HEK293 (cell line): Measurements from ENCODE around the gene USP19.

ENCODE experiments used
- CTCF ChIA-PET: fragments of 350-600 bp; formaldehyde crosslinking; extraction: SDS; loops from one replicate; lab custom pipeline; 2021; ENCODE audit warnings: antibody characterized with exemption; lab: Yijun Ruan, JAX
- POLR2A ChIA-PET: fragments of 300-600 bp; formaldehyde crosslinking; extraction: SDS; loops from one replicate; lab custom pipeline; 2020; ENCODE audit warnings: antibody characterized with exemption, inconsistent platforms; lab: Yijun Ruan, JAX
- H3K27ac ChIP-seq: fragments of 200-500 bp; sonication (Bioruptor generic); 2 replicates; pipeline ENCODE4 v1.5.1; 2014; ENCODE audit warnings: low read depth, low read length, control low read depth, inconsistent platforms; ENCODE audit errors: extremely low read depth
- H3K36me3 ChIP-seq, 2 experiments: fragments of 200-500 bp in 1 of 2; sonication (Bioruptor generic) in 1 of 2; 1 replicate in 1 of 2; 2 replicates in 1 of 2; pipeline ENCODE4 v1.5.1; 2014 to 2017; ENCODE audit warnings: inconsistent platforms in 2 of 2, low read length in 2 of 2; ENCODE audit not compliant: control insufficient read depth in 2 of 2, insufficient read depth in 1 of 2
- H3K4me1 ChIP-seq: fragments of 200-500 bp; sonication (Bioruptor generic); 2 replicates; pipeline ENCODE4 v1.5.1; 2014; ENCODE audit warnings: mild to moderate bottlenecking, low read length, inconsistent platforms; ENCODE audit not compliant: control insufficient read depth, insufficient read depth
- H3K4me3 ChIP-seq: 2 replicates; pipeline ENCODE4 v1.5.1; 2011; ENCODE audit warnings: low read depth, mild to moderate bottlenecking, control low read depth, low read length, moderate library complexity
- H3K9me3 ChIP-seq: fragments of 200-500 bp; sonication (Bioruptor generic); 2 replicates; pipeline ENCODE4 v1.5.1; 2014; ENCODE audit warnings: low read depth, low read length, inconsistent platforms; ENCODE audit not compliant: control insufficient read depth, insufficient read depth
- GLIS2 ChIP-seq: fragments of 450-650 bp; formaldehyde crosslinking; IDR thresholded peaks from 2 replicates; pipeline ENCODE4 v1.5.1; 2016; ENCODE audit warnings: missing biosample characterization, missing genetic modification characterization
- MEIS1 ChIP-seq: sonication (generic); formaldehyde crosslinking; IDR thresholded peaks from 2 replicates; pipeline ENCODE4 v1.8.1; 2022; ENCODE audit warnings: missing genetic modification reagents, mild to moderate bottlenecking, borderline replicate concordance
- ZBTB48 ChIP-seq: fragments of 450-650 bp; formaldehyde crosslinking; IDR thresholded peaks from 2 replicates; pipeline ENCODE4 v1.5.1; 2016; ENCODE audit warnings: missing biosample characterization, missing genetic modification characterization
- ZBTB7A ChIP-seq: fragments of 450-650 bp; formaldehyde crosslinking; IDR thresholded peaks from 2 replicates; pipeline ENCODE4 v1.5.1; 2016; ENCODE audit warnings: low read depth, missing biosample characterization, missing genetic modification characterization
- ZFHX2 ChIP-seq: fragments of 450-650 bp; formaldehyde crosslinking; conservative IDR thresholded peaks from 2 replicates; pipeline ENCODE4 v1.5.1; 2016; ENCODE audit warnings: missing biosample characterization, missing genetic modification characterization
- ZNF155 ChIP-seq: fragments of 450-650 bp; formaldehyde crosslinking; IDR thresholded peaks from 2 replicates; pipeline ENCODE4 v1.5.1; 2016; ENCODE audit warnings: missing biosample characterization, missing genetic modification characterization
- ZNF175 ChIP-seq: fragments of 450-650 bp; formaldehyde crosslinking; IDR thresholded peaks from 2 replicates; pipeline ENCODE4 v1.5.1; 2016; ENCODE audit warnings: missing biosample characterization, missing genetic modification characterization
- ZNF24 ChIP-seq: fragments of 450-650 bp; formaldehyde crosslinking; IDR thresholded peaks from 2 replicates; pipeline ENCODE4 v1.5.1; 2016; ENCODE audit warnings: missing biosample characterization, missing genetic modification characterization
- ZNF423 ChIP-seq: fragments of 450-650 bp; formaldehyde crosslinking; IDR thresholded peaks from 2 replicates; pipeline ENCODE4 v1.5.1; 2016; ENCODE audit warnings: missing biosample characterization, missing genetic modification characterization
- ZNF514 ChIP-seq: fragments of 450-650 bp; formaldehyde crosslinking; IDR thresholded peaks from 2 replicates; pipeline ENCODE4 v1.5.1; 2016; ENCODE audit warnings: missing biosample characterization, missing genetic modification characterization
- ZNF621 ChIP-seq: fragments of 450-650 bp; formaldehyde crosslinking; IDR thresholded peaks from 2 replicates; pipeline ENCODE4 v1.5.1; 2017; ENCODE audit warnings: missing biosample characterization, missing genetic modification characterization
- ZNF791 ChIP-seq: fragments of 450-650 bp; formaldehyde crosslinking; IDR thresholded peaks from 2 replicates; pipeline ENCODE4 v1.5.1; 2016; ENCODE audit warnings: missing biosample characterization, missing genetic modification characterization
- TF ChIP-seq, protein P1 (sequence below): fragments of 450-650 bp; formaldehyde crosslinking; IDR thresholded peaks from 2 replicates; pipeline ENCODE4 v1.5.1; 2017; ENCODE audit warnings: missing biosample characterization, missing genetic modification characterization
- TF ChIP-seq, protein P2 (sequence below): IDR thresholded peaks from 2 replicates; pipeline ENCODE4 v1.6.1; 2011; ENCODE audit warnings: mild to moderate bottlenecking, low read depth, low read length, borderline replicate concordance
- TF ChIP-seq, protein P3 (sequence below): fragments of 450-650 bp; formaldehyde crosslinking; IDR thresholded peaks from 2 replicates; pipeline ENCODE4 v1.5.1; 2016; ENCODE audit warnings: missing biosample characterization, missing genetic modification characterization
- TF ChIP-seq, protein P4 (sequence below): fragments of 450-650 bp; formaldehyde crosslinking; conservative IDR thresholded peaks from 2 replicates; pipeline ENCODE4 v1.5.1; 2016; ENCODE audit warnings: low read depth, missing biosample characterization, missing genetic modification characterization

The USP19 gene

DNA sequence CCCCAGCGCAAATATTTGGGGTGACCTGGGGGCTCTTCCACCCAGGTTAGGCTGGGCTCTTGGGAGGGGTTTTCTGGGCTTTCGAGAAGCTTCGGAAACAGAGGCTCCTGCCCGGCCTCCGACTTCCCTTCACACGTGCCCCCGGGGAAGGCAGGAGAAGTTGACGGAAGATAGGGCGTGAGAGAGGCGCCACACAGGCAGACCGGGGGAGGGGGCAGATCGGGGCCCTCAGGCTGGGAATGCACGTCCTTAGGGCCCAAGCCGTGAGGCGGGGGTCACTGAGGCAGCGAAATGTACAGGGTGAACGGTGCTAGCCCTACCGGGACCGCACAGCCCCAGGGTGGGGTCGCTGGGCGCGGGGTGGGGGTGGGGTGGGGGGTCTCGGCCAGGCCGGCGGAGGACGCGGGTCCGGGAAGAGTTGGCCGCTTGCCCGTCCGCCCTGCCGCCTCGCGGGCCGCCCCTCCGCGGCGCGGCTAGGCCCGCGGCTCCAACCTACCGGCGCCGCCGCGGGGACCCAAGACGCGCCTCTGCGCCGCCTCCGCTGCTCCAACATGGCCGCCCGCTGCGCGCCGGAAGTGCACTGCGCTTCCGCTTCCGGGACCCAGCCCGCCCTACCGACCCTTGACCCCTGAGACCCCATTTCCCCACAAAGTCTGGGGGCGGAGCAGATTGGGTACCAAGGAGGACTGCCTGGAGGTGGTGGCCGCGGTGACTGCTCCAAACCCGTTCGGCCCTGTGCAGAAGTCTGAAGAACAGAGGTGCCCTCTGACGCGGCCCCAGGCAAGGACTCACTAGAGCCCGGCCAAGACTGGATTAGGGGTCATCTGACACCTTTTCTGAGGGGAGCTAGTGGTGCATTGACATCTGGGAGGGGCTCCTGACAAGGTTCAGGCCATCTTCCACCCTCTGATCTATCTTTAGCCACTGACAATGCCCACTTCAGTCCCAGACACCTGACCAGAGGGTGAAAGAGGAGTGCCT lies 45.4 kb upstream of the USP19 start, which contains the start of gene CCDC71 (continued):
- TF ChIP-seq ZNF24 (tag by site-specific recombination) = 0 out of 2 replicates have a peak, but pooled peaks have one; percentile 19
- no peak for TF ChIP-seq ZNF175 (tag by site-specific recombination)
- no peak for TF ChIP-seq ZNF155 (tag by site-specific recombination)
- no peak for TF ChIP-seq MEIS1 (CRISPR knock-in tag)
- TF ChIP-seq ZFHX2 (tag by site-specific recombination) = peak; percentile 77
- TF ChIP-seq, protein P1, sequence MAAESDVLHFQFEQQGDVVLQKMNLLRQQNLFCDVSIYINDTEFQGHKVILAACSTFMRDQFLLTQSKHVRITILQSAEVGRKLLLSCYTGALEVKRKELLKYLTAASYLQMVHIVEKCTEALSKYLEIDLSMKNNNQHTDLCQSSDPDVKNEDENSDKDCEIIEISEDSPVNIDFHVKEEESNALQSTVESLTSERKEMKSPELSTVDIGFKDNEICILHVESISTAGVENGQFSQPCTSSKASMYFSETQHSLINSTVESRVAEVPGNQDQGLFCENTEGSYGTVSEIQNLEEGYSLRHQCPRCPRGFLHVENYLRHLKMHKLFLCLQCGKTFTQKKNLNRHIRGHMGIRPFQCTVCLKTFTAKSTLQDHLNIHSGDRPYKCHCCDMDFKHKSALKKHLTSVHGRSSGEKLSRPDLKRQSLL (tag by site-specific recombination) = no peak
- TF ChIP-seq, protein P2, sequence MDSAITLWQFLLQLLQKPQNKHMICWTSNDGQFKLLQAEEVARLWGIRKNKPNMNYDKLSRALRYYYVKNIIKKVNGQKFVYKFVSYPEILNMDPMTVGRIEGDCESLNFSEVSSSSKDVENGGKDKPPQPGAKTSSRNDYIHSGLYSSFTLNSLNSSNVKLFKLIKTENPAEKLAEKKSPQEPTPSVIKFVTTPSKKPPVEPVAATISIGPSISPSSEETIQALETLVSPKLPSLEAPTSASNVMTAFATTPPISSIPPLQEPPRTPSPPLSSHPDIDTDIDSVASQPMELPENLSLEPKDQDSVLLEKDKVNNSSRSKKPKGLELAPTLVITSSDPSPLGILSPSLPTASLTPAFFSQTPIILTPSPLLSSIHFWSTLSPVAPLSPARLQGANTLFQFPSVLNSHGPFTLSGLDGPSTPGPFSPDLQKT = peak; percentile 31; the same call in 1 of the 2 replicates
- no peak for TF ChIP-seq ZNF791 (tag by site-specific recombination)
- TF ChIP-seq ZNF621 (tag by site-specific recombination) = no peak
- TF ChIP-seq, protein P3, sequence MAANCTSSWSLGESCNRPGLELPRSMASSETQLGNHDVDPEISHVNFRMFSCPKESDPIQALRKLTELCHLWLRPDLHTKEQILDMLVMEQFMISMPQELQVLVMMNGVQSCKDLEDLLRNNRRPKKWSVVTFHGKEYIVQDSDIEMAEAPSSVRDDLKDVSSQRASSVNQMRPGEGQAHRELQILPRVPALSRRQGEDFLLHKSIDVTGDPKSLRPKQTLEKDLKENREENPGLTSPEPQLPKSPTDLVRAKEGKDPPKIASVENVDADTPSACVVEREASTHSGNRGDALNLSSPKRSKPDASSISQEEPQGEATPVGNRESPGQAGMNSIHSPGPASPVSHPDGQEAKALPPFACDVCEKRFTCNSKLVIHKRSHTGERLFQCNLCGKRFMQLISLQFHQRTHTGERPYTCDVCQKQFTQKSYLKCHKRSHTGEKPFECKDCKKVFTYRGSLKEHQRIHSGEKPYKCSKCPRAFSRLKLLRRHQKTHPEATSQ (tag by site-specific recombination) = no peak
- TF ChIP-seq ZNF423 (tag by site-specific recombination) = no peak
- peak; percentile 61; the same call in 1 of the 2 replicates for TF ChIP-seq ZBTB7A (tag by site-specific recombination)

DNA sequence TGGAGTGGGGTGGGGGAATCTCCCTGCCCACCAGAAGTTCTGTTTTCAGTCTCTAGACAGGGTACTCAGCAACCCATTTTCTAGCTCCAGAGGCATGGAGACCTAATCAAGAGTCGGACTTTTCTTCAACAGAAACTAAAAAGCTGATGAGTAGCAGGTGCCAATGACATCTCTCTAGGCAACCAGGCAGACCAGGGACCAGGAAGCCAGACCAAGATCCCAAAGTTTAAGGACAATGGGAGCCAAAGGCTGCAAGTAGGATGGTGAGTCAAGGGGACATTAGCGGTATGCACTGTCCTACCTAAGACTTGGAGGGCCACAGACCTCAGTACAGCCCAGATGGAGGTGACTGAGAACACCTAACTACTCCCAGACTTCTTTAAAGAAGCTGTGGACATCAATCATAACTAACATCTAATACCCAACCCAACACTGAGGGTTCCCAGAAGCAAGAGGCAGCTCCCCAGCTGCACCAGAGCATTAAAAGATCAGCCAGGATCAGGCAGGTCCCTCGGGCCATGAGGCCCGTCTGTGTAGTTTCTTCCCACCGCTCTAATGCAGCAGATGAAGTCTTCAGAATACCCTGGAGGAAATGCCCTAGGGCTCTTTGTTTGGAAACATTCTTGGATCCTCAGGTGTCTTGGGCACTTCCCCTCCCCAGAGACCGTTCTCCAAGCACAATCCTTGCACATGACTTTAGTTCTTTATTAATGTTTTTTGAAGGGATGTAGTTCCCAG lies 44.5 kb upstream of the USP19 start:
- CTCF ChIA-PET = no interaction called here
- no peaks in the 10 kb centered on the region for H3K9me3 ChIP-seq
- TF ChIP-seq ZBTB48 (tag by site-specific recombination) (no peak), ZNF514 (tag by site-specific recombination) (no peak), GLIS2 (tag by site-specific recombination) (no peak)
- TF ChIP-seq, protein P4, sequence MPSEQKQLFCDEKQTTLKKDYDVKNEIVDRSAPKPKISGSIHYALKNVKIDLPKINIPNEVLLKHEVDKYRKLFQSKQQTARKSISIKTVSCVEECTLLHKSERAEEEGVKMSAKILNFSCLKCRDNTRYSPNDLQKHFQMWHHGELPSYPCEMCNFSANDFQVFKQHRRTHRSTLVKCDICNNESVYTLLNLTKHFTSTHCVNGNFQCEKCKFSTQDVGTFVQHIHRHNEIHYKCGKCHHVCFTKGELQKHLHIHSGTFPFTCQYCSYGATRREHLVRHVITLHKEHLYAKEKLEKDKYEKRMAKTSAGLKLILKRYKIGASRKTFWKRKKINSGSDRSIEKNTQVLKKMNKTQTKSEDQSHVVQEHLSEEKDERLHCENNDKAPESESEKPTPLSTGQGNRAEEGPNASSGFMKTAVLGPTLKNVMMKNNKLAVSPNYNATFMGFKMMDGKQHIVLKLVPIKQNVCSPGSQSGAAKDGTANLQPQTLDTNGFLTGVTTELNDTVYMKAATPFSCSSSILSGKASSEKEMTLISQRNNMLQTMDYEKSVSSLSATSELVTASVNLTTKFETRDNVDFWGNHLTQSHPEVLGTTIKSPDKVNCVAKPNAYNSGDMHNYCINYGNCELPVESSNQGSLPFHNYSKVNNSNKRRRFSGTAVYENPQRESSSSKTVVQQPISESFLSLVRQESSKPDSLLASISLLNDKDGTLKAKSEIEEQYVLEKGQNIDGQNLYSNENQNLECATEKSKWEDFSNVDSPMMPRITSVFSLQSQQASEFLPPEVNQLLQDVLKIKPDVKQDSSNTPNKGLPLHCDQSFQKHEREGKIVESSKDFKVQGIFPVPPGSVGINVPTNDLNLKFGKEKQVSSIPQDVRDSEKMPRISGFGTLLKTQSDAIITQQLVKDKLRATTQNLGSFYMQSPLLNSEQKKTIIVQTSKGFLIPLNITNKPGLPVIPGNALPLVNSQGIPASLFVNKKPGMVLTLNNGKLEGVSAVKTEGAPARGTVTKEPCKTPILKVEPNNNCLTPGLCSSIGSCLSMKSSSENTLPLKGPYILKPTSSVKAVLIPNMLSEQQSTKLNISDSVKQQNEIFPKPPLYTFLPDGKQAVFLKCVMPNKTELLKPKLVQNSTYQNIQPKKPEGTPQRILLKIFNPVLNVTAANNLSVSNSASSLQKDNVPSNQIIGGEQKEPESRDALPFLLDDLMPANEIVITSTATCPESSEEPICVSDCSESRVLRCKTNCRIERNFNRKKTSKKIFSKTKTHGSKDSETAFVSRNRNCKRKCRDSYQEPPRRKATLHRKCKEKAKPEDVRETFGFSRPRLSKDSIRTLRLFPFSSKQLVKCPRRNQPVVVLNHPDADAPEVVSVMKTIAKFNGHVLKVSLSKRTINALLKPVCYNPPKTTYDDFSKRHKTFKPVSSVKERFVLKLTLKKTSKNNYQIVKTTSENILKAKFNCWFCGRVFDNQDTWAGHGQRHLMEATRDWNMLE (tag by site-specific recombination) = 0 out of 2 replicates have a peak, but pooled peaks have one; percentile 26
- TF ChIP-seq, all 188 proteins: peak for 1
- POLR2A ChIA-PET = interaction anchor here (0.6 kb wide), 2 partner anchors 32 to 276 kb away, joined by 3 to 5 read pairs; partner anchors contain the start of gene LAMB2
- Histone ChIP-seq H3K4me1 (no peaks in the 10 kb centered on the region), H3K27ac (peak overlapping the region; percentile 69; the same call in 1 of the 2 replicates), H3K36me3 (peaks cover 0 to 41% of the 10 kb centered on the region in 2 experiments; a peak in 2 of 3 replicates), H3K4me3 (peak overlapping the region; percentile 96)
